Lower lobe of right lung (tissue), 2 donors: ENCODE measurements around the gene ST13. TPM values are rescaled to one million over a fixed set of nuclear protein-coding genes. Genes with fewer than 3 reads are reported as not detected.
"Not testable (repeated sequence)": the region's sequence is repeated elsewhere in the genome, so short reads cannot be mapped to it uniquely, and the experiment has no call there.

Source experiments
- ATAC-seq, 2 donors: fragments of 200-7000 bp; cut with Tn5 transposase; one replicate each; pipeline ENCODE4 v1.9.1; 2020 to 2022; ENCODE audit warnings: mild to moderate bottlenecking in 2 of 2, moderate library complexity in 2 of 2
- DNase-seq: peaks from one replicate; pipeline ENCODE4 v3.0.0-alpha.2; 2020
- H3K27ac ChIP-seq: fragments of 200-600 bp; one replicate; pipeline ENCODE4 v1.8.0; 2022
- H3K27me3 ChIP-seq: fragments of 200-600 bp; one replicate; pipeline ENCODE4 v1.8.0; 2022; ENCODE audit warnings: low read depth
- H3K36me3 ChIP-seq: fragments of 200-600 bp; one replicate; pipeline ENCODE4 v1.8.0; 2022; ENCODE audit warnings: mild to moderate bottlenecking
- H3K4me1 ChIP-seq: fragments of 200-600 bp; one replicate; pipeline ENCODE4 v1.8.0; 2022
- H3K4me3 ChIP-seq: fragments of 200-600 bp; one replicate; pipeline ENCODE4 v1.8.0; 2022; ENCODE audit warnings: mild to moderate bottlenecking
- H3K9me3 ChIP-seq: fragments of 200-600 bp; one replicate; pipeline ENCODE4 v1.8.0; 2022
- CTCF ChIP-seq: fragments of 200-600 bp; IDR thresholded peaks from one replicate; pipeline ENCODE4 v1.8.0; 2022; ENCODE audit warnings: antibody characterized with exemption, mild to moderate bottlenecking
- intact Hi-C: fragments of 100-400 bp; cut with DNase I; formaldehyde crosslinking; loops from one replicate; pipeline ENCODE4 v1.11.0; 2022
- total RNA-seq: library from RNA; stranded (reverse); fragmentation: NEBNext Ultra II Directional; extraction: Animal tissue kit (Norgen Biotek cat#: 25700); gene quantifications from one replicate; pipeline ENCODE4 v1.2.1, GENCODE V29; 2021
- donor health status: DM: no; HTN: yes; CAD: no; lungs with severe emphysema.

The ST13 gene
- total RNA-seq, 1 donor from 2014 or later, result 237 TPM

GRCh38 chr22:40889116-40889515, 32.7 kb upstream of the ST13 start:
- Histone ChIP-seq H3K27ac (no peak overlapping the region), H3K27me3 (no peaks in the 10 kb centered on the region), H3K36me3 (peaks cover 82% of the 10 kb centered on the region), H3K4me3 (no peak overlapping the region), H3K4me1 (no peaks in the 10 kb centered on the region), H3K9me3 (no peaks in the 10 kb centered on the region)
- DNase-seq (no peak), ATAC-seq (no peak)
- intact Hi-C loops, result no loop called here
- no peak for TF ChIP-seq CTCF

- H3K27me3 ChIP-seq, result no peaks in the 10 kb centered on the region
- ATAC-seq (no peak), DNase-seq (no peak)
- TF ChIP-seq CTCF, result no peak
- no peaks in the 10 kb centered on the region for H3K9me3 ChIP-seq
- no peak overlapping the region for H3K27ac ChIP-seq
- no peaks in the 10 kb centered on the region for H3K4me1 ChIP-seq
- peaks cover 48% of the 10 kb centered on the region for H3K36me3 ChIP-seq
- no peak overlapping the region for H3K4me3 ChIP-seq
- intact Hi-C loops, result no loop called here
Measured at GRCh38 chr22:40878922-40879321, 22.5 kb upstream of the ST13 start.

- intact Hi-C loops, result no loop called here
- H3K9me3 ChIP-seq, result no peaks in the 10 kb centered on the region
- DNase-seq (no peak), ATAC-seq (no peak)
- H3K4me1 ChIP-seq, result no peaks in the 10 kb centered on the region
- no peak overlapping the region for H3K4me3 ChIP-seq
- no peaks in the 10 kb centered on the region for H3K27me3 ChIP-seq
- H3K27ac ChIP-seq, result no peak overlapping the region
- no peak for TF ChIP-seq CTCF
- H3K36me3 ChIP-seq, result peaks cover 43% of the 10 kb centered on the region
Measured at GRCh38 chr22:40877488-40877887, 21.0 kb upstream of the ST13 start.

- Histone ChIP-seq H3K36me3 (peaks cover 41% of the 10 kb centered on the region), H3K27me3 (no peaks in the 10 kb centered on the region), H3K4me1 (no peaks in the 10 kb centered on the region), H3K4me3 (no peak overlapping the region), H3K9me3 (no peaks in the 10 kb centered on the region), H3K27ac (no peak overlapping the region)
- no peak for DNase-seq
- intact Hi-C loops, result no loop called here
- no peak for TF ChIP-seq CTCF
- ATAC-seq, result no peak
Measured at GRCh38 chr22:40876907-40877306, 20.5 kb upstream of the ST13 start.

GRCh38 chr22:40875111-40875510, 18.7 kb upstream of the ST13 start:
- intact Hi-C loops, result no loop called here
- H3K9me3 ChIP-seq, result no peaks in the 10 kb centered on the region
- H3K4me3 ChIP-seq, result no peak overlapping the region
- no peaks in the 10 kb centered on the region for H3K4me1 ChIP-seq
- H3K36me3 ChIP-seq, result peaks cover 51% of the 10 kb centered on the region
- DNase-seq, result no peak
- no peak for ATAC-seq
- no peaks in the 10 kb centered on the region for H3K27me3 ChIP-seq
- no peak overlapping the region for H3K27ac ChIP-seq
- no peak for TF ChIP-seq CTCF

- H3K9me3 ChIP-seq, result no peaks in the 10 kb centered on the region
- no peak overlapping the region for H3K4me3 ChIP-seq
- peaks cover 60% of the 10 kb centered on the region for H3K36me3 ChIP-seq
- H3K27me3 ChIP-seq, result no peaks in the 10 kb centered on the region
- intact Hi-C loops, result no loop called here
- DNase-seq, result no peak
- H3K27ac ChIP-seq, result no peak overlapping the region
- no peak for TF ChIP-seq CTCF
- H3K4me1 ChIP-seq, result no peaks in the 10 kb centered on the region
- ATAC-seq, result no peak
Measured at GRCh38 chr22:40874016-40874415, 17.6 kb upstream of the ST13 start.

- not testable (repeated sequence) for ATAC-seq
Measured at GRCh38 chr22:40868379-40868778, 11.9 kb upstream of the ST13 start.

More at GRCh38 chr22:40868379-40868778, 11.9 kb upstream of the ST13 start:
- H3K36me3 ChIP-seq, result peaks cover 34% of the 10 kb centered on the region
- intact Hi-C loops, H3K4me3 ChIP-seq, H3K9me3 ChIP-seq, DNase-seq, H3K4me1 ChIP-seq, H3K27me3 ChIP-seq, H3K27ac ChIP-seq: not testable (repeated sequence)
